NCI-H1092 treated with DMSO at 0.1 percent for 48 hours (cell line): Measurements from ENCODE around the gene SPACA6.
"Not testable (repeated sequence)": the region's sequence is repeated elsewhere in the genome, so short reads cannot be mapped to it uniquely, and the experiment has no call there.

Experiments used
- DNase-seq: peaks from one replicate; lab custom pipeline; 2025; lab: John Stamatoyannopoulos, UW

SPACA6 gene

GRCh38 chr19:51737924-51738323 lies 44.8 kb downstream of the SPACA6 start:
- DNase-seq, result no peak

GRCh38 chr19:51738523-51738922 lies 45.4 kb downstream of the SPACA6 start:
- DNase-seq, result not testable (repeated sequence)

GRCh38 chr19:51739466-51740213 lies 46.5 kb downstream of the SPACA6 start:
- DNase-seq, result no peak

- no peak for DNase-seq
Measured at GRCh38 chr19:51740356-51740755, 47.2 kb downstream of the SPACA6 start.

- no peak for DNase-seq
Measured at GRCh38 chr19:51742789-51743188, 49.7 kb downstream of the SPACA6 start.

- no peak for DNase-seq
Measured at GRCh38 chr19:51743405-51743804, 50.3 kb downstream of the SPACA6 start.

- no peak for DNase-seq
Measured at GRCh38 chr19:51746731-51747130, 53.6 kb downstream of the SPACA6 start.

GRCh38 chr19:51749979-51750378 lies 56.8 kb downstream of the SPACA6 start:
- no peak for DNase-seq

- no peak for DNase-seq
Measured at GRCh38 chr19:51750400-51751094, 57.4 kb downstream of the SPACA6 start.

- no peak for DNase-seq
Measured at GRCh38 chr19:51751655-51752054, 58.5 kb downstream of the SPACA6 start, which contains the start of gene FPR1. TSS of gene FPR1 (minus strand) at chr19:51751878. CDS start at chr19:51746994, 4,884 bp downstream.

- DNase-seq, result no peak
Measured at GRCh38 chr19:51754109-51754508, 61.0 kb downstream of the SPACA6 start.

- DNase-seq, result no peak
Measured at GRCh38 chr19:51754770-51755169, 61.6 kb downstream of the SPACA6 start.
